ENCODE results near the gene AFMID. TPM values are rescaled to one million over a fixed set of nuclear protein-coding genes. Genes with fewer than 3 reads are reported as not detected.

Gene AFMID
- 63.9 TPM for total RNA-seq
- polyA plus RNA-seq (ENCODE audit: insufficient read depth, low read depth, low replicate concordance), result 118 TPM
- long read RNA-seq, donor 1, partial matches to known transcripts, result 0 of 10 reads
- long read RNA-seq, donor 1, other reads (novel, unspliced or antisense), result 6 of 10 reads
- long read RNA-seq, donor 2, result 0 reads
- long read RNA-seq, donor 3, partial matches to known transcripts, result 0 of 10 reads
- long read RNA-seq, donor 3, other reads (novel, unspliced or antisense), result 5 of 10 reads
- long read RNA-seq, donor 4, result 0 reads
- long read RNA-seq, donor 5, result 0 reads
- long read RNA-seq, donor 6, partial matches to known transcripts, result 0 of 5 reads
- long read RNA-seq, donor 6, other reads (novel, unspliced or antisense), result 5 of 5 reads
- long read RNA-seq, donor 7, partial matches to known transcripts, result 1 of 18 reads
- long read RNA-seq, donor 7, other reads (novel, unspliced or antisense), result 16 of 18 reads
- long read RNA-seq, donor 8, partial matches to known transcripts, result 0 of 13 reads
- long read RNA-seq, donor 8, other reads (novel, unspliced or antisense), result 9 of 13 reads
- long read RNA-seq, donor 9, partial matches to known transcripts, result 21 of 23 reads
- long read RNA-seq, donor 9, other reads (novel, unspliced or antisense), result 0 of 23 reads
- long read RNA-seq, donor 10, partial matches to known transcripts, result 0 of 2 reads
- long read RNA-seq, donor 10, other reads (novel, unspliced or antisense), result 0 of 2 reads

- DNase-seq, result peak; percentile 98 to 99 (median 99)
- Histone ChIP-seq H3K36me3 (ENCODE audit: control insufficient read depth in 2 of 3, insufficient read depth in 3 of 3, low read length in 3 of 3) (peaks cover 0 to 4% (median 0%) of the 10 kb centered on the region in 3 donors), H3K4me3 (ENCODE audit: low read length in 3 of 3) (peak within 1 kb of the TSS; percentile 75 to 85 (median 83)), H3K27me3 (ENCODE audit: control insufficient read depth, insufficient read depth, low read length) (no peaks in the 10 kb centered on the region), H3K27ac (ENCODE audit: low read depth in 2 of 2, low read length in 2 of 2) (peak within 1 kb of the TSS; percentile 55 to 67), H3K4me1 (ENCODE audit: control insufficient read depth in 2 of 3, insufficient read depth in 2 of 3, low read depth in 1 of 3, low read length in 3 of 3) (peaks cover 0 to 25% (median 17%) of the 10 kb centered on the region in 3 donors), H3K9me3 (ENCODE audit: control insufficient read depth in 2 of 3, insufficient read depth in 1 of 3, low read length in 3 of 3) (no peaks in the 10 kb centered on the region), H3K9ac (ENCODE audit: low read length in 3 of 3) (peak within 1 kb of the TSS in 2 of 3 donors; percentile 65 to 67)
- peak; percentile 79 for TF ChIP-seq CTCF (IDR thresholded peaks at IDR 0.05; ENCODE audit: borderline replicate concordance, extremely low read depth, insufficient read depth)
- FAIRE-seq, result peak; percentile 51
- intact Hi-C loops (cut with DNase I), result no loop called here
Measured at GRCh38 chr17:78186692-78187595, at the start of gene AFMID, which contains the start of gene TK1. TSS of gene AFMID (plus strand) at chr17:78187362. CDS start at chr17:78187371, 9 bp downstream. TSS of gene TK1 (minus strand) at chr17:78187052. CDS start at chr17:78186994, 58 bp downstream.

- peak; percentile 8 for TF ChIP-seq CTCF (IDR thresholded peaks at IDR 0.05; ENCODE audit: borderline replicate concordance, extremely low read depth, insufficient read depth)
- Histone ChIP-seq H3K36me3 (ENCODE audit: control insufficient read depth in 2 of 3, insufficient read depth in 3 of 3, low read length in 3 of 3) (no peaks in the 10 kb centered on the region), H3K4me1 (ENCODE audit: control insufficient read depth in 2 of 3, insufficient read depth in 2 of 3, low read depth in 1 of 3, low read length in 3 of 3) (peaks cover 0 to 8% (median 5%) of the 10 kb centered on the region in 3 donors), H3K4me3 (ENCODE audit: low read length in 3 of 3) (no peak overlapping the region), H3K9me3 (ENCODE audit: control insufficient read depth in 2 of 3, insufficient read depth in 1 of 3, low read length in 3 of 3) (no peaks in the 10 kb centered on the region), H3K9ac (ENCODE audit: low read length in 3 of 3) (no peak overlapping the region), H3K27ac (ENCODE audit: low read depth in 2 of 2, low read length in 2 of 2) (no peak overlapping the region), H3K27me3 (ENCODE audit: control insufficient read depth, insufficient read depth, low read length) (no peaks in the 10 kb centered on the region)
- intact Hi-C loops (cut with DNase I), result no loop called here
- FAIRE-seq (no peak), DNase-seq (peak in 1 of 5 donors; percentile 56)
Measured at GRCh38 chr17:78137392-78138203, 49.6 kb upstream of the AFMID start.
